Heart left ventricle (tissue), 13 donors: Measurements from ENCODE around the gene CCSER2.

Source experiments
- CTCF ChIP-seq, 12 donors: fragments of 200-600 bp; sonication (generic) in 4 of 12; IDR thresholded peaks; one replicate each; pipeline versions ENCODE4 v1.5.0 to v1.8.0; 2018 to 2022; ENCODE audit warnings: antibody characterized with exemption in 12 of 12, mild to moderate bottlenecking in 5 of 12
- POLR2A ChIP-seq, 2 donors: fragments of 450-650 bp; IDR thresholded peaks; one replicate each; pipeline ENCODE4 v1.6.1; 2017; ENCODE audit warnings: antibody characterized with exemption in 2 of 2, mild to moderate bottlenecking in 2 of 2, moderate library complexity in 2 of 2
- donor health status: ischemic (EF 13 %, LVEDD 7.1; RV severe dilation, severe dysfunction).
- donor health status: DM: no; HTN: yes; CAD: no.
- donor health status: DM: no; HTN: no; CAD: no.
- donor health status: ischemic (EF 25% LVEDD 6.9; RV normal size, moderate dysfunction).
- donor health status: ischemic (EF 25% LVEDD 5.7; RV mildly dilated, moderate dysfunction).
- donor health status: ischemic (EF 35%, LVEDD 5.7; RV mildly dilated, moderate dysfunction).
- donor health status: nonischemic (EF 11% LVEDD 7.7; RV severe dilation, severe dysfunction).
- donor health status: DM: yes; HTN: yes; CAD: no.
- donor health status: PGD.
- donor health status: ischemic (EF 29% LVEDD 5.4; RV normal size, mild dysfunction).
- donor health status: nonischemic (EF 23%, LVEDD 6.1; RV moderate dilation, normal function).

DNA sequence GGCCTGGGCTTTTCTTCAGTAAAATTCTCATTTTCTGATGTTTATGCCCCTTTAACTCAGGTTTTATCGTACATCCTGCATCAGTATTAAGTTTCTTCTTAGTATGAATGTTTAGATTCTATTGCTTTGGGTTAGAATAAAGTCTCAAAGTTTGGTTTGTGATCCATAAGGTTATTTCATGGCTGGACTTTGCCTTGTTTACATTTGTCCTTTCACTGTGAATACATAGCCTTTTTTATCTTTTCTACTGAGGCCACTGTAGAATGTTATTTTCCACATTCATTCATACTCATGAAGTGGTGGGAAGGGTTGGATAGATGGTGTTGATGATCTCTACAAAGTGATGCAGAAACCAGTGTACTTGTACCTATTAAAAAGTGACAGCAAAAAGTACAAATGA lies 59.8 kb downstream of the CCSER2 start:
- TF ChIP-seq CTCF (IDR thresholded peaks at IDR 0.05) (no peak), POLR2A (IDR thresholded peaks at IDR 0.05) (no peak)
